Measurements from ENCODE around the gene PIM1. TPM values are rescaled to one million over a fixed set of nuclear protein-coding genes. Genes with fewer than 3 reads are reported as not detected.

PIM1 gene
- total and polyA plus RNA-seq, 9 of the 15 experiments (the other 6 are each of a cell fraction or from before 2014, with no cell fraction given) = 19.0 to 789 (median 212) TPM

GRCh38 chr6:37174515-37175331 lies 4.8 kb downstream of the PIM1 start (continued):
- TF ChIP-seq ZNF449 (CRISPR knock-in tag; IDR thresholded peaks at IDR 0.05) (no peak), CREB5 (CRISPR knock-in tag; IDR thresholded peaks at IDR 0.05) (no peak), HMG20B (CRISPR knock-in tag; IDR thresholded peaks at IDR 0.05) (no peak), TBP (optimal IDR thresholded peaks at IDR 0.05; ENCODE audit: low read depth, low read length) (no peak), POLR3A (IDR thresholded peaks at IDR 0.05; ENCODE audit: borderline replicate concordance, extremely low read depth, insufficient read depth, insufficient read length) (no peak), ZFX (CRISPR knock-in tag; IDR thresholded peaks at IDR 0.05) (no peak), ZNF121 (CRISPR knock-in tag; conservative IDR thresholded peaks at IDR 0.05) (no peak), CXXC5 (CRISPR knock-in tag; IDR thresholded peaks at IDR 0.05) (no peak; the same call in 1 of the 2 replicates), PRDM10 (IDR thresholded peaks at IDR 0.05; ENCODE audit: partially characterized antibody) (no peak), AFF4 (CRISPR knock-in tag; IDR thresholded peaks at IDR 0.05) (0 out of 2 replicates have a peak, but pooled peaks have one; percentile 23), ZZZ3 (IDR thresholded peaks at IDR 0.05) (no peak), STAT6 (CRISPR knock-in tag; IDR thresholded peaks at IDR 0.05) (no peak)
